RWPE2 (cell line): ENCODE results near the gene KCNMB2.

ENCODE experiments used
- ATAC-seq: fragments of 200-7000 bp; cut with Tn5 transposase; 3 replicates; pipeline ENCODE4 v1.9.1; 2021; ENCODE audit warnings: low read depth
- DNase-seq: peaks from one replicate; pipeline ENCODE4 v3.0.0-alpha.2; 2020; ENCODE audit warnings: low spot score
- H3K27ac ChIP-seq: fragments of 450-650 bp; 2 replicates; pipeline ENCODE4 v1.5.1; 2017; ENCODE audit warnings: mild to moderate bottlenecking; ENCODE audit not compliant: poor library complexity, severe bottlenecking
- H3K27me3 ChIP-seq: fragments of 250-450 bp; sonication (Bioruptor Pico); 2 replicates; pipeline ENCODE4 v1.5.1; 2021; ENCODE audit warnings: mild to moderate bottlenecking, moderate library complexity; ENCODE audit not compliant: insufficient read depth, poor library complexity, severe bottlenecking
- H3K36me3 ChIP-seq: fragments of 250-450 bp; sonication (Bioruptor Pico); 2 replicates; pipeline ENCODE4 v1.5.1; 2020; ENCODE audit warnings: low read depth, mild to moderate bottlenecking, moderate library complexity
- H3K4me1 ChIP-seq: fragments of 250-450 bp; sonication (Bioruptor Pico); 2 replicates; pipeline ENCODE4 v1.5.1; 2021; ENCODE audit warnings: mild to moderate bottlenecking, moderate library complexity; ENCODE audit not compliant: insufficient read depth, poor library complexity, severe bottlenecking
- H3K4me3 ChIP-seq: fragments of 250-450 bp; sonication (Bioruptor Pico); 2 replicates; pipeline ENCODE4 v1.5.1; 2021; ENCODE audit warnings: mild to moderate bottlenecking, moderate library complexity; ENCODE audit not compliant: severe bottlenecking
- H3K9me3 ChIP-seq: fragments of 250-450 bp; sonication (Bioruptor Pico); 2 replicates; pipeline ENCODE4 v1.5.1; 2021; ENCODE audit warnings: mild to moderate bottlenecking, moderate library complexity; ENCODE audit not compliant: severe bottlenecking
- TF ChIP-seq, protein P1 (sequence below): fragments of 450-650 bp; IDR thresholded peaks from one replicate; pipeline ENCODE4 v1.5.1; 2017; ENCODE audit warnings: mild to moderate bottlenecking, moderate library complexity; ENCODE audit not compliant: poor library complexity, severe bottlenecking

KCNMB2 gene

DNA sequence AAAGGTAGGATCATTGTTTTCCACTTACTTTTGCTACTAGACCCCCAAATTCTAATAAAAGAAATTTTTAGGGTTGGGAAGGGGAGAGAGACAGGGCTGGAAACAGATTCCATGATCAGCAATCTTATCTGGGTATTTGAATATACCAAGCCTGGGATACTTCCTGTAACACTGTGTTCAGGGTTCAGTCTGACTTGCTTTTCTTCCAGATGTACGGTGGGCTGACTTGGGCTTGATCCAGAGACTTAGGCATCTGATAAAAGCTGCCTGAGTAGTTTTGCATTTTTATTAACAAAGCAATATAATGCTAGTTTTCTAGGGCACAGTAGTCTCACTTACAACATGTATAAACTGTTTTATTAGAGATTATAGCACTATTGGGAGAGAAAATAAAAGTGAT, 49.2 kb downstream of the KCNMB2 start:
- Histone ChIP-seq H3K27ac (no peak overlapping the region), H3K4me3 (no peak overlapping the region), H3K4me1 (no peaks in the 10 kb centered on the region), H3K27me3 (no peaks in the 10 kb centered on the region), H3K36me3 (no peaks in the 10 kb centered on the region), H3K9me3 (no peaks in the 10 kb centered on the region)
- DNase-seq (no peak), ATAC-seq (no peak)
- TF ChIP-seq, protein P1, sequence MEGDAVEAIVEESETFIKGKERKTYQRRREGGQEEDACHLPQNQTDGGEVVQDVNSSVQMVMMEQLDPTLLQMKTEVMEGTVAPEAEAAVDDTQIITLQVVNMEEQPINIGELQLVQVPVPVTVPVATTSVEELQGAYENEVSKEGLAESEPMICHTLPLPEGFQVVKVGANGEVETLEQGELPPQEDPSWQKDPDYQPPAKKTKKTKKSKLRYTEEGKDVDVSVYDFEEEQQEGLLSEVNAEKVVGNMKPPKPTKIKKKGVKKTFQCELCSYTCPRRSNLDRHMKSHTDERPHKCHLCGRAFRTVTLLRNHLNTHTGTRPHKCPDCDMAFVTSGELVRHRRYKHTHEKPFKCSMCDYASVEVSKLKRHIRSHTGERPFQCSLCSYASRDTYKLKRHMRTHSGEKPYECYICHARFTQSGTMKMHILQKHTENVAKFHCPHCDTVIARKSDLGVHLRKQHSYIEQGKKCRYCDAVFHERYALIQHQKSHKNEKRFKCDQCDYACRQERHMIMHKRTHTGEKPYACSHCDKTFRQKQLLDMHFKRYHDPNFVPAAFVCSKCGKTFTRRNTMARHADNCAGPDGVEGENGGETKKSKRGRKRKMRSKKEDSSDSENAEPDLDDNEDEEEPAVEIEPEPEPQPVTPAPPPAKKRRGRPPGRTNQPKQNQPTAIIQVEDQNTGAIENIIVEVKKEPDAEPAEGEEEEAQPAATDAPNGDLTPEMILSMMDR: no peak

DNA sequence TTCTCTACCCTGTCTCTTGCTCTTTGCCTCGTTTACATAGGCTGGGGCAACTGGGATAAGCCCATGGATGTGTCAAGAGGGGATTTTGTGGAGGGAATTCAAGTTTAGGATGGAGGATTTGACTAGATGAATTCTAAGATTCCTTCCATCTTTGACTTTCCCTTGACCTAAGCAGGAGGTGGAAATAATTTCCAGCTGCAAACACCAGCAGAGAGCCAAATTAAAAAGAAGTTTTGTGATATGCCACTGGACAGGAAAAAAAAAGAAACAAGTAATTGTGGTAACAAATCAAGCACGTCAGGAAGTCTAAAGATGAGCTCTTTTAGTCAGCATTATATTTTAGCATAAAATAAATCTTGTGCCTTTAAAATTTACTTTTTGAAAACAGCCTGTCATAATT, 49.8 kb downstream of the KCNMB2 start:
- Histone ChIP-seq H3K27ac (no peak overlapping the region), H3K4me3 (no peak overlapping the region), H3K4me1 (no peaks in the 10 kb centered on the region), H3K9me3 (no peaks in the 10 kb centered on the region), H3K36me3 (no peaks in the 10 kb centered on the region), H3K27me3 (no peaks in the 10 kb centered on the region)
- DNase-seq (no peak), ATAC-seq (no peak)
- TF ChIP-seq, protein P1: no peak

DNA sequence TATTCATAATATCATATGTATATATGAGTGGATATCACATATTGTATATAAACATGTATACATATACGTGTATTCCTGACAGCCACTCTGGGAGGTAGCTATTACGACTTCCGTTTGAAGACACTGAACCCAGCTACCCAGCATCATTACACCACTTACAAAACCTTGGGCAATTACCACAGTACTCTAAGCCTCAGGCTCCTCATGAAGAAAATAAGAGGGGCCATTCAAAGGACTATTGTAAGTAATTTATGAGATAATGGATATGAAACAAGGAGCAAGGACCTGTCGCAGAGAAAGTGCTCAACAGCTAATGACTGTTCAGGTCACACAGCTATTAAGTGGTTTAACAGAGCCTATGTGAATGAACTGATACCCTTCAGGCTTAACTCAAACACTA, 52.4 kb downstream of the KCNMB2 start:
- Histone ChIP-seq H3K4me3 (no peak overlapping the region), H3K4me1 (no peaks in the 10 kb centered on the region), H3K36me3 (no peaks in the 10 kb centered on the region), H3K27ac (no peak overlapping the region), H3K27me3 (no peaks in the 10 kb centered on the region), H3K9me3 (no peaks in the 10 kb centered on the region)
- ATAC-seq (no peak), DNase-seq (no peak)
- TF ChIP-seq, protein P1: no peak

DNA sequence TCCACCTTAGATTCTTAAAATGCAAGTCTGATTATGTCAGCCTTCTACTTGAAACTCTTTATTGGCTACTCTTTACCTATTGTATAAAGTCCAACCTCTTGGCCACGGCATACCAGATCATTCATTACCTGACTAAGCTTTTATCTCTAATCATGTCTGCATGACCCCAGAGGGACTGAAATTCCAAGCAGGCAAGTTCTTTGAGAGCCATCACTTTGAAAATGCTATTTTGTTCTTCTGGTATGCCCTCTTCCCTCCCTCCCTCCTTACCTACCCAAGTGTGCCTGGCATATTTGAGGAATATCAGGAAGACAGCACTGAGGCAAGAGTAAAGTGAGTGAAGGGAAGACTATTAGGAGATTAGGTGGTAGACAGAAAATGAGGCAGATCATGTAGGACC, 57.5 kb downstream of the KCNMB2 start:
- DNase-seq: no peak

DNA sequence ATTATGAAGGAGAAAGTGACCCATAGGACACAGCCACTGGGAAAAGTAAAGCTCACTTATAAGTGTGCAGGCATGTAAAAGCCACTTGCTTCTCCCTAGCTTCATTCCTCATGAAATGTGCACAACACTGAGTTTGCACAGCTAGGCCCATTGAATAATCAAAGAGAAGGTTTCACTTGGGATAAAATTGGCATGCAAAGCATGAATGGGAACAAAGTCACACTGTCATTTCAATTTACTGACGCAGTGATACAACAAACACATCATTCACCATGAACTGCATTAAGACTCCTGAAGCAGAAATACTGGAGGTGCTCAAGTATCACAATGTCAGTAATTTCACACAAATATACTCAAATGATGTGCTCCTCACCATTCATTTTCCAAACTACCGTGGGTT, 61.1 kb downstream of the KCNMB2 start:
- no peaks in the 10 kb centered on the region for H3K4me1 ChIP-seq

More for the DNA sequence above, 57.5 kb downstream of the KCNMB2 start:
- H3K27me3 ChIP-seq: no peaks in the 10 kb centered on the region
- H3K36me3 ChIP-seq: no peaks in the 10 kb centered on the region
- no peak overlapping the region for H3K27ac ChIP-seq
- no peaks in the 10 kb centered on the region for H3K9me3 ChIP-seq
- H3K4me3 ChIP-seq: no peak overlapping the region
- no peak for ATAC-seq
- H3K4me1 ChIP-seq: no peaks in the 10 kb centered on the region
- TF ChIP-seq, protein P1: no peak

More for the DNA sequence above, 61.1 kb downstream of the KCNMB2 start:
- Histone ChIP-seq H3K36me3 (no peaks in the 10 kb centered on the region), H3K27me3 (no peaks in the 10 kb centered on the region), H3K9me3 (no peaks in the 10 kb centered on the region), H3K27ac (no peak overlapping the region), H3K4me3 (no peak overlapping the region)
- TF ChIP-seq, protein P1: no peak
- ATAC-seq: no peak
- DNase-seq: no peak
